SK-N-MC (cell line): ENCODE results near the gene GOSR2.
A peak's percentile ranks its signal among the peaks of the same experiment; 100 is the strongest.

Experiments used
- EZH2 ChIP-seq: fragments of 200-600 bp; sonication (generic); IDR thresholded peaks from one replicate; pipeline ENCODE4 v1.6.1; 2017; ENCODE audit warnings: antibody characterized with exemption
- FOXP2 ChIP-seq: optimal IDR thresholded peaks from 2 replicates; pipeline ENCODE3; 2011; ENCODE audit warnings: mild to moderate bottlenecking, moderate library complexity; ENCODE audit not compliant: insufficient read depth; ENCODE audit errors: extremely low read length, control extremely low read depth
- POLR2AphosphoS5 ChIP-seq: IDR thresholded peaks from 2 replicates; pipeline ENCODE4 v1.6.1; 2012; ENCODE audit warnings: mild to moderate bottlenecking, low read depth, low read length, borderline replicate concordance

GRCh38 chr17:46922804-46923635 lies at the start of gene GOSR2:
- TF ChIP-seq POLR2AphosphoS5 (peak; percentile 87), EZH2 (no peak), FOXP2 (no peak)
